BLaER1 treated with 17β-estradiol and CSF1 and Interleukin-3, amounts not matched to agents 10 nM and 100 nM (cell line): ENCODE data around the gene MLH1.
A peak's percentile ranks its signal among the peaks of the same experiment; 100 is the strongest.

Experiments used
- H3K27ac ChIP-seq, 11 experiments: shearing (Covaris generic); formaldehyde crosslinking; 2 replicates each; pipeline ENCODE4 v1.8.1; 2022
- H3K27me3 ChIP-seq, 11 experiments: shearing (Covaris generic); formaldehyde crosslinking; 2 replicates each; pipeline ENCODE4 v1.8.1; 2022
- H3K36me3 ChIP-seq, 11 experiments: shearing (Covaris generic); formaldehyde crosslinking; 2 replicates each; pipeline ENCODE4 v1.8.1; 2022
- H3K4me1 ChIP-seq, 10 experiments: shearing (Covaris generic); formaldehyde crosslinking; 2 replicates each; pipeline ENCODE4 v1.8.1; 2022
- H3K4me2 ChIP-seq, 11 experiments: shearing (Covaris generic); formaldehyde crosslinking; 2 replicates each; pipeline ENCODE4 v1.8.1; 2022
- H3K4me3 ChIP-seq, 10 experiments: shearing (Covaris generic); formaldehyde crosslinking; 2 replicates each; pipeline ENCODE4 v1.8.1; 2022
- H3K9ac ChIP-seq, 11 experiments: shearing (Covaris generic); formaldehyde crosslinking; 2 replicates each; pipeline ENCODE4 v1.8.1; 2022
- H3K9me3 ChIP-seq, 11 experiments: shearing (Covaris generic); formaldehyde crosslinking; replicated peaks in 1 of 11; 2 replicates each; pipeline ENCODE4 v1.8.1; 2022
- H4K20me1 ChIP-seq, 11 experiments: shearing (Covaris generic); formaldehyde crosslinking; 2 replicates each; pipeline ENCODE4 v1.8.1; 2022
- Cebpa-rat ChIP-seq, 11 experiments: shearing (Covaris generic); IDR thresholded peaks; 2 replicates each; pipeline ENCODE4 v1.8.1; 2022

Gene MLH1

DNA sequence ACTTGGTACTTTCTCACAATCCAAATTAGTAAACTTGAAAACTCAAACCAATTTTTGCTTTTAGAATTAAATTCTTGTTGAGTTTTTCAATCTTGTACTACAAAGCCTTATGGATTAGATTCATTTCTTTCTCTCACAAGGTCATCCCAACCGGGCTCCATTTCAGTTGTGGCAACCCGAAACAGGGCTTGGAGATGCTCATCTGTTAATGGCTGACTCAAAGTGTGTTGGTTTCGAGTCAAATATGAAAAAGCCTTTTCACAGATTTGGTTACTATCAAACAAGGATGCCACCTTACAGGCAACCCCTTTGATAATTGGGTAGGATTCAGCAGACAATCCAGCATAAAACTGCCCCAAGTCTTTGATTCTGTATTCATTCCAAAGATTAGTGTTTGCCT lies 2.2 kb upstream of the MLH1 start:
- H3K27ac ChIP-seq = peak overlapping the region in 1 of 11 experiments; percentile 95; a peak in 2 of 22 replicates
- peaks cover 13 to 27% (median 23%) of the 10 kb centered on the region in 11 experiments for H3K9me3 ChIP-seq
- H4K20me1 ChIP-seq = peaks cover 0 to 16% (median 5%) of the 10 kb centered on the region in 11 experiments; a peak in 5 of 22 replicates
- TF ChIP-seq Cebpa-rat (IDR thresholded peaks at IDR 0.05) = no peak
- H3K4me2 ChIP-seq = peak overlapping the region; percentile 78 to 93 (median 85)
- H3K36me3 ChIP-seq = peaks cover 31 to 74% (median 65%) of the 10 kb centered on the region in 11 experiments
- H3K9ac ChIP-seq = peak overlapping the region in 1 of 11 experiments; percentile 89; a peak in 1 of 22 replicates
- peak overlapping the region; percentile 62 to 79 (median 69); a peak in 18 of 20 replicates for H3K4me3 ChIP-seq
- no peaks in the 10 kb centered on the region for H3K27me3 ChIP-seq
- peaks cover 21 to 64% (median 59%) of the 10 kb centered on the region in 10 experiments for H3K4me1 ChIP-seq

DNA sequence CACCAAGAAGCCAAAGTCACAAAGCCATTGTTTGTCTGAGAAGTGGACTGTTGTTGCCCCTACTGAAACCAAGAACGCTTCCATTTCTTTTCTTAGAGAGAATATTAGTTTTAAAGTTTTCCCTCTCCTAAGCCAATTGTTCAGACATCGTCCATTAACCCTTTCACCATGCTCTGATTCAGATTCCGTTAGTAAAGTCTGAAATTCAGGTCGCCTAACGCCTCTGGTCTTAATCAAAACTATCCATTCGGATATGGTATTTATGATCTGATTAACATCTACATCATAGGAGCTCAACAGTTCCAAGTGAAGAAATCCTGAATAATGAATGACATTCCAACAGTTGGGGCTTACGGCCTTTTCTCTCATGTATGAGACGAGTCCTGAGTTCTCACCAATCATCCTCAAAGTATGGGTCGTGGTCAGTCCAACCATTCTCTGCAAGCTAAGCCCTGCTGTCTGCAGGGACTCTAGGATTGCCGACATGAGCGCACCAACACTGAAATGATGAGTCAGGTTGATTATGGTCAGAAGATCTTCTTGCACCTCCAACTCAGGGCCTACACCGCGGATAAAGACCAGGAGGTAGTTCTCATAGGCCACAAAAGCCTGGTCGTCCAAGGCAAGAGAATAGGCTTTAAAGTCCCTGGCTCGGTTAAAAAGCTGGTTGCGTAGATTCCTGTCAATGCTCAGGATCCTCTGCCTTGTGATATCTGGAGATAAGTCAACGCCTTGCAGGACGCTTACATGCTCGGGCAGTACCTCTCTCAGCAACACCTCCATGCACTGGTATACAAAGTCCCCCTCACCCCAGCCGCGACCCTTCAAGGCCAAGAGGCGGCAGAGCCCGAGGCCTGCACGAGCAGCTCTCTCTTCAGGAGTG lies 1.2 kb upstream of the MLH1 start:
- H3K4me2 ChIP-seq = peak overlapping the region; percentile 78 to 93 (median 85)
- peak overlapping the region; percentile 62 to 79 (median 69) for H3K4me3 ChIP-seq
- peaks cover 21 to 64% (median 59%) of the 10 kb centered on the region in 10 experiments for H3K4me1 ChIP-seq
- H3K36me3 ChIP-seq = peaks cover 32 to 74% (median 65%) of the 10 kb centered on the region in 11 experiments
- peak overlapping the region; percentile 88 to 97 (median 92) for H3K27ac ChIP-seq
- peak overlapping the region; percentile 81 to 91 (median 87) for H3K9ac ChIP-seq
- H3K9me3 ChIP-seq = peaks cover 13 to 31% (median 23%) of the 10 kb centered on the region in 11 experiments
- no peaks in the 10 kb centered on the region for H3K27me3 ChIP-seq
- no peak for TF ChIP-seq Cebpa-rat (IDR thresholded peaks at IDR 0.05)
- H4K20me1 ChIP-seq = peaks cover 0 to 16% (median 5%) of the 10 kb centered on the region in 11 experiments; a peak in 5 of 22 replicates

DNA sequence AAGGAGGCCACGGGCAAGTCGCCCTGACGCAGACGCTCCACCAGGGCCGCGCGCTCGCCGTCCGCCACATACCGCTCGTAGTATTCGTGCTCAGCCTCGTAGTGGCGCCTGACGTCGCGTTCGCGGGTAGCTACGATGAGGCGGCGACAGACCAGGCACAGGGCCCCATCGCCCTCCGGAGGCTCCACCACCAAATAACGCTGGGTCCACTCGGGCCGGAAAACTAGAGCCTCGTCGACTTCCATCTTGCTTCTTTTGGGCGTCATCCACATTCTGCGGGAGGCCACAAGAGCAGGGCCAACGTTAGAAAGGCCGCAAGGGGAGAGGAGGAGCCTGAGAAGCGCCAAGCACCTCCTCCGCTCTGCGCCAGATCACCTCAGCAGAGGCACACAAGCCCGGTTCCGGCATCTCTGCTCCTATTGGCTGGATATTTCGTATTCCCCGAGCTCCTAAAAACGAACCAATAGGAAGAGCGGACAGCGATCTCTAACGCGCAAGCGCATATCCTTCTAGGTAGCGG lies 452 bp upstream of the MLH1 start, which contains the start of gene EPM2AIP1:
EPM2AIP1 (minus strand) TSS at position 326 of the 520 bp plus-strand sequence; CDS start at position 272, 54 bp downstream.
- peak within 1 kb of the TSS; percentile 82 to 93 (median 87) for H3K4me2 ChIP-seq
- H3K36me3 ChIP-seq = peaks cover 39 to 74% (median 67%) of the 10 kb centered on the region in 11 experiments
- no peak for TF ChIP-seq Cebpa-rat (IDR thresholded peaks at IDR 0.05)

DNA sequence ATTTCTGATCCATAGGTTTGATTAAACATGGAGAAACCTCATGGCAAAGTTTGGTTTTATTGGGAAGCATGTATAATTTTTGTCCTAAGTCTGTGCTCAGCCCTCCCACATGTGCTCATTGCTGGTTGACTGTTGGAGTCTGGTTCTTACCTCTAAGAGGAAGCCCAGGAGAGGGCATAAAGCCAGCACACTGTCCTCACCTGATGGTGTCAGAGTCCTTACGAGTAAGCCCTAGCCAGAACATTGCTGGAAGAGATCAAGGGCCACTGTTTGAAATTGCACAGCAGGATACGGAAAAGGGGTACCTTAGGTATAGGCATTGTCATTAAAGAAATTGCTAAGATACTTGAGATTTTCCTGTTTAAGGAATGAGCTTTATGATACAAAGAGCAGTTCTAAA lies 21.3 kb downstream of the MLH1 start:
- H3K27me3 ChIP-seq = no peaks in the 10 kb centered on the region
- H3K4me3 ChIP-seq = no peak overlapping the region
- H3K27ac ChIP-seq = no peak overlapping the region
- no peaks in the 10 kb centered on the region for H3K9me3 ChIP-seq
- no peak overlapping the region for H3K9ac ChIP-seq
- no peak overlapping the region for H3K4me2 ChIP-seq
- no peak for TF ChIP-seq Cebpa-rat (IDR thresholded peaks at IDR 0.05)
- no peaks in the 10 kb centered on the region for H4K20me1 ChIP-seq
- no peaks in the 10 kb centered on the region for H3K4me1 ChIP-seq
- peaks cover 86 to 100% (median 95%) of the 10 kb centered on the region in 11 experiments for H3K36me3 ChIP-seq

More for the DNA sequence above, 452 bp upstream of the MLH1 start, which contains the start of gene EPM2AIP1:
- Histone ChIP-seq H3K9me3 (peaks cover 13 to 37% (median 23%) of the 10 kb centered on the region in 11 experiments), H3K27ac (peak within 1 kb of the TSS; percentile 88 to 97 (median 92)), H4K20me1 (peaks cover 0 to 14% (median 5%) of the 10 kb centered on the region in 11 experiments; a peak in 5 of 22 replicates), H3K9ac (peak within 1 kb of the TSS; percentile 81 to 91 (median 87)), H3K27me3 (no peaks in the 10 kb centered on the region), H3K4me1 (peaks cover 21 to 59% (median 57%) of the 10 kb centered on the region in 10 experiments), H3K4me3 (peak within 1 kb of the TSS; percentile 62 to 79 (median 69))

DNA sequence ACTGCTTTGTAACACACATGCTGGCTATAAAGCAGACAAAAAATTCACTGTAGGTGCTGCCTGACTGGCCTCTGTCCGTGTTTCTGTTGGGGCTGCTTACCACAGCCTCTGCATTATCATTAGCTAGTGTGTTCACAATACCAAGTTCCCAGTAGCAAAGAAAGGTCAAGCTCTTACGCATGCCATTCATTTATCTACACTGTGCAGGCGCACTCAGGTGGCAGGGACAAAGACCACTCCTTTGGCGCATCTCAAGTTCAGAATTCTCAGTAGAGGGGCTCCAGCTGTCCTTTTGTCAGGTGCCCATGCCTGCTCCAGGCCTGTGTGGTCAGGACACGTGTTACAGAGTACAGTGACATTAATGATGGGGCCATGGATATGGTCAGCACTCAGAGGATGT lies 22.3 kb downstream of the MLH1 start:
- Histone ChIP-seq H3K9ac (no peak overlapping the region), H3K36me3 (peaks cover 89 to 100% (median 95%) of the 10 kb centered on the region in 11 experiments), H3K27me3 (no peaks in the 10 kb centered on the region), H3K27ac (no peak overlapping the region), H3K4me3 (no peak overlapping the region), H3K4me1 (no peaks in the 10 kb centered on the region), H3K9me3 (no peaks in the 10 kb centered on the region), H3K4me2 (no peak overlapping the region), H4K20me1 (no peaks in the 10 kb centered on the region)
- TF ChIP-seq Cebpa-rat (IDR thresholded peaks at IDR 0.05) = no peak

DNA sequence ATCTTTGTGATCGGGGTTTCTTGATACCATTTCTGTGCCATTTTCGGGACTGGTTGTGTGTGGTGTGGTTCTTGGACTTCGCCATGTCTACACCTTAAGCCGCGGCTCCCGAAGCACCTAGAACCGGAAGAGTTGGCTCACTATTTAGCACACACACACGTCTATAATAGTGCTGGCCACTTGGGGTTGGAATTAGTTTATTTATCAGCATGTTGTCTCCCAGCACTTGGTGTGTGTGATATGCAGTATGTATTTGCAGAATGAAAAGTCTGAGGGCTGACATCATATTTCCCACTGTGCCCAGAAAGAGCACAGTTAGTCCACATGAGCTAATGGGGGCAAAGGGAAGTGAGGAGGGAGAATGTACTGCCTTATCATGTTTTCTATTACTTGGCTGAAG lies 23.6 kb downstream of the MLH1 start:
- Histone ChIP-seq H4K20me1 (no peaks in the 10 kb centered on the region), H3K9me3 (peaks cover 0 to 7% (median 0%) of the 10 kb centered on the region in 11 experiments; a peak in 3 of 22 replicates), H3K4me1 (no peaks in the 10 kb centered on the region; a peak in 1 of 20 replicates), H3K4me2 (no peak overlapping the region), H3K36me3 (peaks cover 89 to 100% (median 95%) of the 10 kb centered on the region in 11 experiments), H3K9ac (no peak overlapping the region), H3K4me3 (no peak overlapping the region), H3K27ac (no peak overlapping the region), H3K27me3 (no peaks in the 10 kb centered on the region)
- no peak for TF ChIP-seq Cebpa-rat (IDR thresholded peaks at IDR 0.05)

DNA sequence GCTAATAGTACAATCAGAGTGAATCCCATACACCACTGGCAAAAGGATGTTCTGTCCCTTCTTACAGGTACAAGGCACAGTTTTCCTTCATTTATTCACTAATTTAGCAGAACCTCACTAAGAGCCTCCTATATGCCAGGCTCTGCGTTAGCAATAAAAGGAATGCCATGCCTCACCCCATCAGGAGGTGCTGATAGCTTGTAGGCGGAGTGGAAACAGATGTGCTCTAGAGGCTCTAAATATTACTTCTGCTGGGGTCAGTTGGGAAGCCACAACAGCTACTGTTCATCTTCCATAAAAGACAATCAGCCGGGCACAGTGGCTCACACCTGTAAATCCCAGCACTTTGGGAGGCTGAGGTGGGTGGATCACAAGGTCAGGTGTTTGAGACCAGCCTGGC lies 24.4 kb downstream of the MLH1 start:
- H3K9me3 ChIP-seq = peaks cover 0 to 15% (median 0%) of the 10 kb centered on the region in 11 experiments; a peak in 9 of 22 replicates
- peaks cover 89 to 100% (median 95%) of the 10 kb centered on the region in 11 experiments for H3K36me3 ChIP-seq
- no peak overlapping the region for H3K27ac ChIP-seq
- H3K4me2 ChIP-seq = no peak overlapping the region
- no peak for TF ChIP-seq Cebpa-rat (IDR thresholded peaks at IDR 0.05)
- H3K9ac ChIP-seq = no peak overlapping the region
- peaks cover 0 to 4% (median 0%) of the 10 kb centered on the region in 10 experiments; a peak in 1 of 20 replicates for H3K4me1 ChIP-seq
- no peaks in the 10 kb centered on the region for H4K20me1 ChIP-seq
- no peak overlapping the region for H3K4me3 ChIP-seq
- no peaks in the 10 kb centered on the region for H3K27me3 ChIP-seq

DNA sequence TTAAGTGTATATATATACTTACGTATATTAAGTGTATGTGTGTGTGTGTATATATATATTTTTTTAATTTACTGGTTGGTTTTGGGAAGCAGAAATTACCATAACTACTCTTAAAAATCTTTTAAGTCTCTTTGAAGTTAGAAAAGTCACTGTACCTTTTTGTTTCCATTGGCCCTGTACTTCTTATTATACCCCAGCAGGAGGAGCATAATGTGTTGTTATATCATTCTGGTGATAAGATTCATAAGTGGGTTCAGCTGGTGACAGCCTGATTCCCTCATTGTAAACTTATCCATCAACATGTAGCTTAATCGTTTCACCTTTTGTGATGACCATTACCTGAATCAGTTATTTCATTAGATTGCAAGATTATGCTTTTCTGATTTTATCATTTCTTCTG lies 30.8 kb downstream of the MLH1 start:
- peaks cover 15 to 66% (median 27%) of the 10 kb centered on the region in 10 experiments for H3K4me1 ChIP-seq
- H3K4me3 ChIP-seq = 0 out of 20 replicates have a peak overlapping the region, but pooled peaks of 1 of the 10 experiments have one; percentile 7
- no peaks in the 10 kb centered on the region for H3K27me3 ChIP-seq
- peak overlapping the region in 10 of 11 experiments; percentile 58 to 80 (median 74); a peak in 18 of 22 replicates for H3K27ac ChIP-seq
- H4K20me1 ChIP-seq = no peaks in the 10 kb centered on the region
- no peak for TF ChIP-seq Cebpa-rat (IDR thresholded peaks at IDR 0.05)
- H3K4me2 ChIP-seq = peak overlapping the region in 8 of 11 experiments; percentile 68 to 87 (median 80); a peak in 15 of 22 replicates
- H3K36me3 ChIP-seq = peaks cover 70 to 91% (median 87%) of the 10 kb centered on the region in 11 experiments
- H3K9ac ChIP-seq = peak overlapping the region in 1 of 11 experiments; percentile 56; a peak in 1 of 22 replicates
- peaks cover 0 to 27% (median 0%) of the 10 kb centered on the region in 11 experiments; a peak in 10 of 22 replicates for H3K9me3 ChIP-seq
